Measurements from ENCODE around the gene SLC5A4. TPM values are rescaled to one million over a fixed set of nuclear protein-coding genes. Genes with fewer than 3 reads are reported as not detected.

SLC5A4 gene
- total RNA-seq, 1 experiment from 2014 or later = not detected

- Histone ChIP-seq H3K79me2 (ENCODE audit: insufficient read depth, low read length) (no peaks in the 10 kb centered on the region), H2AK5ac (ENCODE audit: insufficient read length, low read length) (no peak overlapping the region), H3K23ac (ENCODE audit: insufficient read length, low read depth, low read length) (no peak overlapping the region), H3K27me3 (ENCODE audit: insufficient read depth, low read length) (no peaks in the 10 kb centered on the region; the same call in 1 of the 2 replicates), H4K5ac (ENCODE audit: insufficient read length, low read depth, low read length) (no peak overlapping the region), H3K23me2 (ENCODE audit: insufficient read length, low read depth, low read length, poor library complexity, severe bottlenecking) (peaks cover 13% of the 10 kb centered on the region), H2BK5ac (ENCODE audit: insufficient read length, low read length) (no peak overlapping the region), H4K8ac (replicated peaks; ENCODE audit: insufficient read length, low read depth, low read length) (no peak overlapping the region), H3K79me1 (ENCODE audit: insufficient read depth, low read depth, low read length, poor library complexity, severe bottlenecking) (no peaks in the 10 kb centered on the region), H3K27ac (ENCODE audit: insufficient read length, low read depth, low read length) (no peak overlapping the region), H3K14ac (ENCODE audit: insufficient read depth, low read length) (no peak overlapping the region), H4K91ac (ENCODE audit: insufficient read length, low read depth, low read length) (no peak overlapping the region), H2AFZ (ENCODE audit: low read length) (no peak overlapping the region), H3K56ac (ENCODE audit: insufficient read length, low read depth, low read length) (no peak overlapping the region), H3K9me3 (ENCODE audit: control insufficient read depth, low read depth, low read length) (no peaks in the 10 kb centered on the region), H2BK120ac (ENCODE audit: low read depth, low read length, poor library complexity, severe bottlenecking) (no peak overlapping the region), H3K4me2 (ENCODE audit: insufficient read depth, insufficient read length, low read length) (no peak overlapping the region), H2BK15ac (ENCODE audit: low read depth, low read length) (no peak overlapping the region), H2BK20ac (ENCODE audit: low read depth, low read length, poor library complexity, severe bottlenecking) (no peak overlapping the region), H4K20me1 (ENCODE audit: control insufficient read depth, insufficient read depth, insufficient read length) (no peaks in the 10 kb centered on the region), H3K4me1 (ENCODE audit: insufficient read depth, low read length) (no peaks in the 10 kb centered on the region; the same call in 1 of the 2 replicates), H3K4ac (ENCODE audit: low read depth, low read length) (no peak overlapping the region), H3T11ph (ENCODE audit: low read length) (no peak overlapping the region), H3K9ac (ENCODE audit: extremely low read depth, insufficient read length, low read length) (no peak overlapping the region), H3K18ac (ENCODE audit: insufficient read length, low read depth, low read length) (no peak overlapping the region), H2BK12ac (ENCODE audit: insufficient read length, low read depth, low read length) (no peak overlapping the region)
- Mint-ChIP-seq H3K9me3 (no peaks in the 10 kb centered on the region), H3K27me3 (ENCODE audit: low read depth) (peaks cover 68% of the 10 kb centered on the region), H3K4me3 (no peak overlapping the region), H3K36me3 (ENCODE audit: insufficient read depth in 1 of 3, low read depth in 3 of 3) (no peaks in the 10 kb centered on the region; a peak in 1 of 7 replicates), H3K27ac (no peak overlapping the region; a peak in 1 of 7 replicates), H3K4me1 (peaks cover 22 to 36% of the 10 kb centered on the region in 2 experiments)
- no peak for TF ChIP-seq CTCF (conservative IDR thresholded peaks at IDR 0.05)
- WGBS (ENCODE audit: extremely low coverage, insufficient read length, low lambda C conversion rate) = no CpG with 5 or more reads among the region's 3 CpGs
- no peak for DNase-seq
Measured at GRCh38 chr22:32208681-32209080, 46.5 kb downstream of the SLC5A4 start.

All from H9 (cell line).